ENCODE data around the gene FAM32A. TPM values are rescaled to one million over a fixed set of nuclear protein-coding genes. Genes with fewer than 3 reads are reported as not detected.
A peak's percentile ranks its signal among the peaks of the same experiment; 100 is the strongest.

The FAM32A gene
- total and polyA plus RNA-seq, 12 donors: 68.1 to 159 (median 89.8) TPM

GRCh38 chr19:16143399-16144215 is 41.6 kb upstream of the FAM32A start, which contains the start of gene HSH2D:
HSH2D (plus strand) TSS chr19:16143685; CDS start chr19:16148751, 5,066 bp downstream.
- DNase-seq: peak; percentile 31 to 67 (median 61)
- H3K4me1 ChIP-seq (replicated peaks in 1 of 2): no peaks in the 10 kb centered on the region
- WGBS, 4 donors: 23 to 36% (median 27%) methylated on average over 8 to 13 of the region's 13 CpGs

GRCh38 chr19:16144216-16144581 is 41.0 kb upstream of the FAM32A start:
- no peaks in the 10 kb centered on the region for H3K27me3 ChIP-seq
- no peak overlapping the region for H3K4me3 ChIP-seq
- H3K9me3 ChIP-seq (replicated peaks in 1 of 3): no peaks in the 10 kb centered on the region
- no peak for TF ChIP-seq CTCF (IDR thresholded peaks at IDR 0.05)
- TF ChIP-seq POLR2A (IDR thresholded peaks at IDR 0.05): no peak
- no peaks in the 10 kb centered on the region for H3K36me3 ChIP-seq (replicated peaks in 1 of 2)
- H3K27ac ChIP-seq: no peak overlapping the region
- H3K4me1 ChIP-seq (replicated peaks in 1 of 2): no peaks in the 10 kb centered on the region
- 43 to 89% (median 72%) methylated on average over 1 of the region's 1 CpG for WGBS, 4 donors
- intact Hi-C loops (cut with DNase I): no loop called here
- no peak for DNase-seq

More at GRCh38 chr19:16143399-16144215, 41.6 kb upstream of the FAM32A start, which contains the start of gene HSH2D:
- no peak for TF ChIP-seq POLR2A (IDR thresholded peaks at IDR 0.05)
- no peak for TF ChIP-seq CTCF (IDR thresholded peaks at IDR 0.05)
- intact Hi-C loops (cut with DNase I): no loop called here
- Histone ChIP-seq H3K36me3 (replicated peaks in 1 of 2) (no peaks in the 10 kb centered on the region), H3K27ac (no peak within 1 kb of the TSS), H3K9me3 (replicated peaks in 1 of 3) (no peaks in the 10 kb centered on the region), H3K27me3 (no peaks in the 10 kb centered on the region), H3K4me3 (no peak within 1 kb of the TSS)

- Histone ChIP-seq H3K4me1 (replicated peaks in 1 of 2) (no peaks in the 10 kb centered on the region), H3K9me3 (replicated peaks in 1 of 3) (no peaks in the 10 kb centered on the region), H3K4me3 (no peak overlapping the region), H3K27ac (no peak overlapping the region), H3K36me3 (replicated peaks in 1 of 2) (no peaks in the 10 kb centered on the region), H3K27me3 (no peaks in the 10 kb centered on the region)
- no peak for TF ChIP-seq CTCF (IDR thresholded peaks at IDR 0.05)
- TF ChIP-seq POLR2A (IDR thresholded peaks at IDR 0.05): no peak
- WGBS, 4 donors: 62 to 79% (median 74%) methylated on average over 5 of the region's 5 CpGs
- no peak for DNase-seq
- intact Hi-C loops (cut with DNase I): no loop called here
These were observed 39.1 kb upstream of the FAM32A start for GRCh38 chr19:16146112-16146511.

GRCh38 chr19:16148443-16149229 is 36.6 kb upstream of the FAM32A start:
- no peak for TF ChIP-seq CTCF (IDR thresholded peaks at IDR 0.05)
- no peak for TF ChIP-seq POLR2A (IDR thresholded peaks at IDR 0.05)
- no peaks in the 10 kb centered on the region for H3K27me3 ChIP-seq
- H3K4me3 ChIP-seq: no peak overlapping the region
- no peaks in the 10 kb centered on the region for H3K36me3 ChIP-seq (replicated peaks in 1 of 2)
- DNase-seq: no peak
- 72 to 76% (median 76%) methylated on average over 8 of the region's 8 CpGs for WGBS, 4 donors
- H3K9me3 ChIP-seq (replicated peaks in 1 of 3): no peaks in the 10 kb centered on the region
- no peaks in the 10 kb centered on the region for H3K4me1 ChIP-seq (replicated peaks in 1 of 2)
- no peak overlapping the region for H3K27ac ChIP-seq
- intact Hi-C loops (cut with DNase I): no loop called here

Data from adrenal gland (tissue), 12 donors.